AG04450 (cell line): ENCODE results near the gene NAGLU. TPM values are rescaled to one million over a fixed set of nuclear protein-coding genes. Genes with fewer than 3 reads are reported as not detected.

Experiments used
- CTCF ChIA-PET: fragments of 300-600, 350-600 bp; formaldehyde crosslinking; extraction: SDS; loops from one replicate; lab custom pipeline; 2022; ENCODE audit warnings: antibody characterized with exemption, inconsistent platforms; lab: Charles Lee
- POLR2A ChIA-PET: fragments of 350-600 bp; formaldehyde crosslinking; extraction: SDS; loops from one replicate; lab custom pipeline; 2021; ENCODE audit warnings: antibody characterized with exemption, inconsistent platforms; lab: Yijun Ruan, JAX
- DNase-seq: peaks from one replicate; pipeline ENCODE4 v3.0.0-alpha.2; 2011; ENCODE audit warnings: low read depth, low spot score
- H3K27ac ChIP-seq: one replicate; pipeline ENCODE4 v1.5.1; 2012; ENCODE audit warnings: low read depth, low read length, control low read depth
- H3K27me3 ChIP-seq: one replicate; pipeline ENCODE4 v1.6.0; 2012; ENCODE audit warnings: low read length; ENCODE audit not compliant: control insufficient read depth, insufficient read depth
- H3K4me3 ChIP-seq: 2 replicates; pipeline ENCODE4 v1.5.1; 2011; ENCODE audit warnings: mild to moderate bottlenecking, low read depth, low read length, control low read depth
- H3K9me3 ChIP-seq: 2 replicates; pipeline ENCODE4 v1.5.1; 2012; ENCODE audit warnings: low read length; ENCODE audit not compliant: control insufficient read depth, insufficient read depth
- CTCF ChIP-seq: IDR thresholded peaks from 2 replicates; pipeline ENCODE4 v1.5.1; 2011; ENCODE audit warnings: low read depth, low read length, control low read depth, inconsistent platforms
- polyA plus RNA-seq: library from polyadenylated mRNA; depleted of rRNA; stranded (reverse); fragments of >200 nt; gene quantifications from 2 replicates; pipeline ENCODE4 v1.2.3, GENCODE V29; 2011

Gene NAGLU
- polyA plus RNA-seq, 1 experiment, result 11.9 TPM

- CTCF ChIA-PET, result no interaction called here
- Histone ChIP-seq H3K27ac (no peak overlapping the region), H3K9me3 (no peaks in the 10 kb centered on the region), H3K4me3 (no peak overlapping the region), H3K27me3 (no peaks in the 10 kb centered on the region)
- no peak for DNase-seq
- POLR2A ChIA-PET, result no interaction called here
- no peak for TF ChIP-seq CTCF
These were observed 48.8 kb downstream of the NAGLU start for GRCh38 chr17:42584880-42585279.

DNA sequence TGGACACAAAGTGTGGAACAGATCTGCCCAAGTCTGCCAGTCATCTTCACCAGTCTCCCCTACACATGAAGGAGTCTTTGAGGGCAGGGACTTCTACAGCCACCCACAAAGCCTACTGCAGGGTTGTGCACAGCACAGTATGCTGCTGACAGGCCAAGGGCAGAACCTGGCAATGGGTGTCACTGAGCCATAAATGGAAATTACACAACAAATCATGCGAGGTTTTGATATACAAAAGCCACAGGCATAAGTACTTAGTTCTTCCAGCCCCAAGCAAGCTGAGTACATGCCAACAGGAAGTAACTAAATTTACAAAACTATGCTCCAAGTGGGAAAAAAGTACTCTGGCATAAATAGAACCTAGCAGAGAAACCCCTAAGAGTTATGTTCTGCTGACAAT is 49.3 kb downstream of the NAGLU start:
- no peak for TF ChIP-seq CTCF
- no peaks in the 10 kb centered on the region for H3K9me3 ChIP-seq
- no peak overlapping the region for H3K27ac ChIP-seq
- H3K4me3 ChIP-seq, result no peak overlapping the region
- ChIA-PET CTCF (no interaction called here), POLR2A (no interaction called here)
- no peaks in the 10 kb centered on the region for H3K27me3 ChIP-seq
- DNase-seq, result no peak

DNA sequence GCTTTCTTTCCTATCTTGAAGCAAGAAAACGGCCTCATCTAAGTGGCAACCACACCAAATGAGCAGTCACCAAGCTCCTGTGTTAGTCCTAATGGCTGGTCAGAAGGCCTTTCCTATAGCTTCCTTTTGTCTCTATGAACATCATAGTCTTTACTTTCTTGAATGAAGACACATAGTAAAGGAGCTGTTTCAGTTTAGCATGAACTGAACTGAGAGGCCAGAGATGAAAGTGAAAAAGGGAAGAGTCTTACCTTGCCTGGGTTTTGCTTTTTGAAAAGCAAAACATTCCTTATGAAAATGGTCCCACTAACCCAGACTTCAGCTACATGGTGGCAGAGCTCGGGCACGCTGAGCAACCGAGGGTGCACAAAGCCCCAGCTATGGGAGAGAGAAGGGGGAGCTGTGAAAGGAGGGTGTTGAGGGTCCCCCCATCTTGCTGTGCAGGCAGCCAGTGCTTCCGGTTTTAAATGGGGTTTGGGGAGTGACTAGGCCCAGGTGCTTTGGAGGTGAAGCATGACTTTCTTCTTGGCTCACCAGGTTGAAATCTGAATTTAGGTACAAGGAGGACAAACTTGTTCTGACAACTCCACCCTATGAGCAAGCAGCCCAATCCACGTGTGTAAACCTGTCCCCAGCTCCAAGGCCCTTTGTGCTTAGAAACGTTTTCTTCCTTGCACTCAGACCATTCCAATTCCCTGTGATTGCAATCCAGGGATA is 50.6 kb downstream of the NAGLU start:
- ChIA-PET POLR2A (no interaction called here), CTCF (interaction anchor here (0.8 to 2.4 kb wide), 2 partner anchors 9 to 22 kb away, joined by 3 to 17 read pairs; partner anchors contain the start of gene PSMC3IP)
- no peak for TF ChIP-seq CTCF
- H3K27ac ChIP-seq, result no peak overlapping the region
- no peaks in the 10 kb centered on the region for H3K27me3 ChIP-seq
- DNase-seq, result no peak
- H3K4me3 ChIP-seq, result no peak overlapping the region
- no peaks in the 10 kb centered on the region for H3K9me3 ChIP-seq

DNA sequence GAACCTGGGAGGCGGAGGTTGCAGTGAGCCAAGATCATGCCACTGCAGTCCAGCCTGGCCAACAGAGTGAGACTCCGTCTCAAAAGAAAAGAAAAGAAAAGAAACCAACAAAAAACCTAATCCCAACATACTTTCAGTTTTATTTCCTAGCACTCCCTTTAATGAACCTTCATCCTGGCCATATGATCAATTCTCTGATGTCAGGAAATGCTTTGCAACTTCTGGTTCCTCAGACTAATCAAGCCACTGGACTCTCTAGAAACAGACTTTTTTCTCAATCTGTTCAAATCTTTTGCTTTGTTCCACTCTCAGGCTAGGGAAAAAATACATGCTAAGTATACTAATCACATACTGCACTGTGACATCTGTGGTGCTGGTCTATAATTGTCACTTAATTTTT is 54.8 kb downstream of the NAGLU start:
- ChIA-PET POLR2A (no interaction called here), CTCF (interaction anchor here (2.6 kb wide), 1 partner anchor 13 kb away, joined by 11 read pairs; the partner anchor contains the start of gene PSMC3IP)
- Histone ChIP-seq H3K9me3 (no peaks in the 10 kb centered on the region), H3K27me3 (no peaks in the 10 kb centered on the region), H3K27ac (no peak overlapping the region), H3K4me3 (no peak overlapping the region)
- DNase-seq, result no peak
- TF ChIP-seq CTCF, result no peak

- TF ChIP-seq CTCF, result no peak
- Histone ChIP-seq H3K27me3 (no peaks in the 10 kb centered on the region), H3K4me3 (no peak overlapping the region), H3K27ac (no peak overlapping the region), H3K9me3 (no peaks in the 10 kb centered on the region)
- ChIA-PET POLR2A (interaction anchor here (0.6 kb wide), 1 partner anchor 13 kb away, joined by 3 read pairs; no protein-coding TSS in a partner anchor), CTCF (interaction anchor here (2.6 kb wide), 1 partner anchor 13 kb away, joined by 11 read pairs; the partner anchor contains the start of gene PSMC3IP)
- no peak for DNase-seq
These were observed 55.4 kb downstream of the NAGLU start for GRCh38 chr17:42591411-42591810.
